NCI-H1092 treated with DMSO at 0.1 percent for 48 hours (cell line): ENCODE data around the gene ENOX2.

Experiments
- DNase-seq: peaks from one replicate; lab custom pipeline; 2025; lab: John Stamatoyannopoulos, UW

ENOX2 gene

DNA sequence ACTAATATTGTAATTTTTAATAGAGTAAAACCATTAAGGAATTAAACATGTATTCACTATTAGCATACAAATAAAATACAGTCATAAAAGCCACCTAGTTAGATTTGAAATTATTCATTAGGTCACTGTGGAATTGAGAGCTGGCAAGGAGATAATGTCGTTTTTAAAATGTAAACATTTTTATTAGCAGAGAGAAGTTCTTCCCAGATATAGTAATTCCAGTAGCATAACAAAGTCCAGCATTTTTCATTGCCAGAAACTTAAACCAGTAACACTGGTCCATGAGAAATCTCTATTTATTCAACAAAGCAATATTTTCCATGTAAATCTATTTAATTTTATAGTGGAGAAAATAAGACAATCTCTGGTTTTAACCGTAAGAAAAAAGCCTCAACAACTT, 17.5 kb downstream of the ENOX2 start:
- no peak for DNase-seq

DNA sequence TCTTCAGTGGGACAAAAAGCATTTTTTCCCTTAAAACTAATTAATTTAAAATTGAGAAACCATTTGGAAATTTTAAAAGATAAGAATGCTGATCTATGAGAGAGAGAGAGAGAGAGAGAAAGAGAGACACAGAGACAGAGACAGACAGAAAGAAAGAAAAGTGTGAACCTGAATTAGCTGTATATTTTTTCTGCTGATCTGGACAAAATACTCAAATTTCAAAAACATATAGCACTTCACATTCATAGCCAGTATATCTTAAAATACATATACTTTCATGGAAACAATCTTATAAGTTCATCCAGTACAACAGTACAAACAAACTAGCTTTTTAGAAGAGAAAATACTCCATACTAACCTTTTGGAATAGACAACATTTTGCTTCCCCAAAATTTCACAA, 18.4 kb downstream of the ENOX2 start:
- DNase-seq = no peak

DNA sequence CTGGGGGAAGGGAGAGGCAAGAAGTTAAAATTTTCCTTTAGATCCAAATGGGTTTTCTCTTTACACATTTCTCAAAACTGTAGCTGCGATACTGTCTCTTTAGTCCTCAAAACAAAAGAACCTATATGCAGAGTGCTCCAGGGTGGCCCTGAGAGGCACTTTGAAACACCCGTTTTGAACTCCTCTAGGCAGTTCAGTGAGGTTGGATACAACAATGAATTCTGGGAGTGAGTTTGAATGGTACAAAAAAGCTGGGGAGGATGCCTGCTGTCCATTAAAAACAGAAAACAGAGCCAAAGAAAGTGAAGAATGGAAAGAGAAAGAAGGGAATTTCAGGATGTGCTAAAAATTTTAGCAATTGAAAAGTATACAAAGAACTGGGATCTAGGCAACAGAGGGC, 23.1 kb downstream of the ENOX2 start:
- no peak for DNase-seq

GRCh38 chrX:130878350-130879341, 24.4 kb downstream of the ENOX2 start:
- DNase-seq = no peak

GRCh38 chrX:130877892-130878341, 25.1 kb downstream of the ENOX2 start:
- no peak for DNase-seq

DNA sequence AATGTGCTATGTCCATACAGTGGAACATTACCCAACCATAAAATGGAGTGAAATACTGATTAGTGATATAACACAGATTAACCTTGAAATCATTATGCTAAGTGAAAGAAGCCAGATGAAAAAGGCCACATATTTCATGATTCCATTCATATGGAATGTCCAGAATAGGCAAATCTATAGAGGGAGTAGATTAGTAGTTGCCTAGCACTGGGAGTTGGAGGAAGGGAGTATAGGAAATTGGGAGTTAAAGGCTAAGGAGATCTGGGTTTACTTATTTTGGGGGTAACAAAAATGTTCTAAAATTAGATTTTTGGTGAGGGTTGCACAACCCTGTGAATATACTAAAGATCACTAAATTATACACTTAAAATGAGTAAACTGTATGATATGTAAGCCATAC, 26.8 kb downstream of the ENOX2 start:
- DNase-seq = no peak

GRCh38 chrX:130874751-130875150, 28.3 kb downstream of the ENOX2 start:
- no peak for DNase-seq

- DNase-seq = no peak
These were observed 33.8 kb downstream of the ENOX2 start for GRCh38 chrX:130869239-130869638.

DNA sequence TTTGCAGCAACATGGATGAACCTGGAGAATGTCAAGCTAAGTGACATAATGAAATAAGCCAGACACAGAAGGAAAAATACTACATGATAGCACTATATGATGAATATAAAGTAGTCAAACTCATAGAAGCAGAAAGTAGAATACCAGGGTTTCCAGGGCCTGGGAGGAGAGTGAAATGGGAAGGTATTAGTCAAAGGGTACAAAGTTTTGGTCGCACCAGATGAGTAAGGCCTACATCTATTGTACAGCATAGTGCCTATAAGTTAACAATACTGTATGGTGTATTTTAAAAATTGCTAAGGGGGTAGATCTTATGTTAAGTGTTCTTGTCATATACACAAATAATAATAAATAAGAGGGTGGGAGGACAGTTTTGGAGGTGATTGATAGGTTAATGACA, 41.5 kb downstream of the ENOX2 start:
- no peak for DNase-seq

DNA sequence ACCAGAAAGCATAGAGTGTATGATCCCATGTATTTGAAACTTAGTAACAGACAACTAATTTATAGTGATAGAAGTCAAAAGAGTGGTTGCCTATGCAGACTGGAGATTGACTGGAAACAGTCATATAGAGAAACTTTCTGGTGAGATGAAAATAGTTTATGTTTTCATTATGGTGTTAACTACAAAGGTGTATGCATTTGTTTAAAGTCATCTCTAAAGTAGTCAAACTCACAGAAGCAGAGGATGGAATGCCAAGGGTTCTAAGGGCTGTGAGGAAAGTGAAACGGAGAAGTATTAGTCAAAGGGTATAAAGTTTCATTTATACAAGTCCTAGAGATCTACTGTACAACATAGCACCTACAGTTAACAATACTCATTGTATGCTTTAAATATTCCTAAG, 45.8 kb downstream of the ENOX2 start:
- DNase-seq = no peak

DNA sequence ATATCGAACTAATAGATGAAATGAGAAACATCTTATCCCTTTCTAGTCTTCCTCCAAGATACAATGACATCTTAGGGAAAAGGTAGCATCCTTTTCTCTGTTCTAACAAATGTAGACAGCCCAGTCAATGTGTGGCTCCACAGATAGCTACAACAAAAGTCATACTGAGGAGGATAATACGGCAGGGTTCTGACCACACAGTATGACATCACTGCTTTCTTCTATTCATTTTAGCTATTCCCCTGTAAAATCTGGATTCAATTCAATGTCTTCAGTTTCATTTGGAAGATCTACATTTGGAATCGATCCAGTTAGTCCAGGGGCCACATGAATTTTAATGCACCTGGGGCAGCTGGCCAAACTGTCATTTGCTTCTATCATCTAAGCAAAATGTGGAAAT, 51.4 kb downstream of the ENOX2 start:
- DNase-seq = no peak

GRCh38 chrX:130848763-130849162, 54.2 kb downstream of the ENOX2 start:
- no peak for DNase-seq

DNA sequence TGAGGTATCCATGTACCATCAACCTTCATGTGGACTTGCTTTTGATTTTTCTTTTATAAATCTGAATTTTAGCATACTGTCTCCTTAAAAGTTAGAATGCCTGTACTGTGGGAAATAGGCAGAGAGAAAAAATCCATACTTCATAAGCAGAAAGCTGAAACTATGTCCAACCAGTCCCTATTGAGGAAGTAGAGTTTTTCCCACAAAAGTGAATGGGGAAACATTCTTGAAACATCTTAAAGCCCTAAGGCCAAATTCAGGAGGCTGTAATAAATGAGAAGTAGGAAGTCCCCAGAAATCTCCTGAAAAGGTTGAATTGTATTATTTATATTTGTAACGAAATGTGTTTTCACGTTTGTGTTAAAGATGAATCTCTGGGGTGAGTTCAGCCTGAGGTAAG, 56.3 kb downstream of the ENOX2 start:
- DNase-seq = no peak

DNA sequence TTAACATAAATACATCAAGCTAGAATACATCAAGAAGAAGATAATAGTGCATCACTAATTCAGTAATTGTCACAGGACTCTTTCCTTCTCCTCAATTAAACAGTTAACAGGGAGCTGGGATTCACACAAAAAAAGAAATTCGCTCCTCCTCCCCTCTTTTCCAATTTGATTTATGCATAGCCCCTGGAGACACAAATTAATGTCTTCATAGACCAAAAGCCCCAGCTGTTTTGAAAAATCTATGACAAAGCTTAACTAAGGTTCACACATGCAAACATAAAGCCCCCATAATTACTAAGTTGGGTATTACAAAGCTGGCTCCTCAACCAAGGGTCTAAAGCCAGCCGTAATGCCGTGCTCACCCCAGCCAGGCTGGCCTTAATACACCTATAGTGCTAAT, 61.2 kb downstream of the ENOX2 start:
- DNase-seq = no peak

DNA sequence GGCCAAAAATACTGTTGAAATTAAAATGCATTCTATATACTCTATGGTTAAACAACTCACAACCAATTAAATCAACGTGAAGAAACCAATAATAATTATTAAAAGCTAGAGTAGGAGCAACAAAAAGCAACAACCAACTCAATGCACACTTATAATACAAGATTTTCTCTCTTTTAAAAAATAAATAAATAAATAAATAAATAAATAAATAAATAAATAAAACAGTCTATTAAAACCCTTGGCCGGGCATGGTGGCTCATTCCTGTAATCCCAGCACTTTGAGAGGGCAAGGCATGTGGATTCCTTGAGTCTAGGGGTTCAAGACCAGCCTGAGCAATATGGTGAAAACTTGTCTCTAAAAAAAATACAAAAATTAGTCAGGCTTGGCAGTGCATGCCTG, 62.7 kb downstream of the ENOX2 start:
- no peak for DNase-seq

DNA sequence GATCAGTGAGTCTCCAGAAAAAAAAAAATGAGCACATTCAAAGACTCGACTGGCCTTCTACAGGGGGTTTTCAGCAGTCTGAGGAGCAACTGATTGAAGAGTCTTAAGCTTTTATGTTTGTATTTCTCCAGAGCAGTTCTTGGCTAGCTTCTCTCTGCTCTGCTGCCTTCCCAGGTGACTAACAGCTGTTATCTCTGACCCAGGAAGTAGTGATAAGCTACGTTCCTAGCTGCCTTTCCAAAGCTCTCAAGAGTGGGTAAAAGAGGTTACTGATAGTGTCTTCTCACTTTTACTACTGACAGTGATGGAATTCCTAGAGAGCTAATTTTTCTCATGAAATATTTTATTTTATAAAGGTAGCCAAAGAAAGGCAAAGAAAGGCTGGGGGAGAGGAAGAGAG, 66.6 kb downstream of the ENOX2 start:
- DNase-seq = no peak

DNA sequence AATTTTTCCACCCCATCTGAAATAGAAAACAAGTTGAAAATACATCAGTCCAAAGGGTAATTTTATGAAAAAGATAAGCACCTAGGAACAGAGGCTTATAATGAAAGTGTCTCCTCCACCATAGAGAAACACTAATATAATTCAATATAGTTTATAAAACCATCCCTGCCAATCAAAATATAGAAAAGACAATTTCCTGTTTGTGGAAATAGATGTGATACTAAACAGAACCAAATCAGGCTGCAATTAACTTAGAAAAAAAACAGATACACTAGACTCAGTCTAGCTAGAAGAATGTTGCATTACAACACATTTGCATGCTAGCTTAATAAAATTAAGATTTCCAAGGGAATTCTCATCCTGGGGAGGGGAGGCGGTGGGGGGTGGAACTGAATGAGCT, 68.2 kb downstream of the ENOX2 start:
- no peak for DNase-seq

GRCh38 chrX:130834149-130834548, 68.9 kb downstream of the ENOX2 start:
- DNase-seq = no peak

DNA sequence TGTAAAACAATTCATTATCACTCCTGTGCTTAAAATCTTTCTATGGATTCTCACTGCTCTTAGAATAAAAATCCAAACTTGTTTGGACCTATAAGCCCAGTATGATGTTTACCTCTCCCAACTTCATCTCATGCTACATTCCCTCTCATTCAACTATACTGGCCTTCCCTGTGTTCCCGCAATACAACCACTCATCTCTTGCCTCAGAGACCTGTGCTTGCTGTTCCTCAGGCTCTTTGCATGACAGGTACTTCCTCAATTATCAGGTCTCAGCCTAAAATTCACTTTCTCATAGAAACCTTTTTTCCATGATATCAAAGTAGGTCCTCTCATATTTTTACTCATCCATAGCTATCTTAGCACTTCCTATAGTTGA, 71.7 kb downstream of the ENOX2 start:
- no peak for DNase-seq

- no peak for DNase-seq
These were observed 72.2 kb downstream of the ENOX2 start for GRCh38 chrX:130830599-130831346.

DNA sequence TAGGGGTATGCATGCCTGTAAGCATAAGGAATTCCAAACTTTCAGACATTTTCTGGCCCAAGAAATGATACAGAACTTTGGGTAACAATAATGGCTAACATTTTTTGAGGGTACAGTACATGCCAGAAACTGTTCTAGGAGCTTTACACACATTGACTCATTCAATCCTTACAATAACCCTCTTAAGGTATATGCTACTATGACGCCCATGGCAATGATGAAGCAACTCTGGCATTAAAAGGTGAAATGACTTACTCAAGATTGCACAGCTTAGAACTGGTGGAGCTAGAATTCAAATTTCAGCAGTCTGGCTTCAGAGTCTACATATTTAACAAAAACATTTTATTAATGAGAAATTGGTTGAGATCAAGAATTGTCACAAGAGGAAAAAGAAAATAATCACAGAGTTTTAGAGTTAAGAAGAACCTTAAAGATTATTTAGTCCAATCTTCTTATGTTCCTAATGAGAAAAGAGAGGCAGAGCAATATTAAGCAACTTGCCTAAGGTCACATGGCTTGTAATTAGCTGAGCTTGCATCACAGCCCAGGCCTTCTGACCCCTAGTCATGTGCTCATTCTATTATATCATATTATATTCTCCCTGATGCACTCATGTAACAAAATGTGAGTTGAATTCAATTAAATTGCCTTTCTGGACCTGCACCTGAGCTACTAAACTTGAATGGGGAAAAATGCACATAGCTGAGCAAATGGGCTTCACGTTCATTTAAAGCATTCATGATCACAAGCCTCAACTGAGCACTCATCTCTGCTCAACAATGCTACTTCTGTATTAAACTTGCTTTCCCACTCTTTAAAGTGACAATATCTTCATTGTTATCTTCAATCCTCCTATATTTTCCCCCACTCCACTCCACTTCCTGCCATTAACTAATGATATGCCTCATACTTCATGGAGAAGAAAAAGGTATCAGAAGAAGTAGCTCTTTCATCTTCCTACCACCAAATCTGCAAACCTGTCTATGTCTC, 73.2 kb downstream of the ENOX2 start:
- no peak for DNase-seq

DNA sequence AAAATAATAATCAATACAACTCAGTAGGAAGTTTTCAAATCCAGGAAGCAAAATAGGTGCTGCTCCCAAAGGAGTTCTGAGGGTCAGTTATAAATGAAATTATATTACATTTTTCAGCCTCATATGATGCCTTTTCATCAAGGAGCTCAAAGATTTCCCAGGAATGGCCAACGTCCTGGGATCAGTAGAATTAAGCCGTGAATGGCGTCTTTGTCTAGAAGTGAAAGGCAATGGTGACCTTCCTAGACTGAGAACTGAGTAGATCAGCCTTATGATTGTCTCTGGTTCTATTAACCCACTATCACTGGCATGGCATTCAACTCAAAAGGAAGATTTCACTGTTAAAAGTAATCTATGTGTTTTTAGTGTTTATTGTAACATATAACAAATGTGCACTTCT, 74.4 kb downstream of the ENOX2 start:
- DNase-seq = no peak
